Measurements from ENCODE around the gene CRK.
"Not testable (repeated sequence)": the region's sequence is repeated elsewhere in the genome, so short reads cannot be mapped to it uniquely, and the experiment has no call there.

CRK gene

DNA sequence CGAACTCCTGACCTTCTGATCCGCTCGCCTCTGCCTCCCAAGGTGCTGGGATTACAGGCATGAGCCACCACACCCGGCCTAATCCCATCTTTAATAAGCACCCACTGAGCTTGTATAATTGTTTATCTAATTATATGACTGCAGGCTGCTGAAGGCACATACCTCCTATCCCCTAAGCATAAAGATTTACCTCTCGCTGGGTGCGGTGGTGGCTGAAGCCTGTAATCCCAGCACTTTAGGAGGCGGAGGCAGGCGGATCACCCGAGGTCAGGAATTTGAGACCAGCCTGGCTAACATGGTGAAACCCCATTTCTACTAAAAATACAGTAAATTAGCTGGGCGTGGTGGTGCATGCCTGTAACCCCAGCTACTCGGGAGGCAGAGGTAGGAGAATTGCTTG is 35.9 kb downstream of the CRK start:
- DNase-seq, result no peak

DNA sequence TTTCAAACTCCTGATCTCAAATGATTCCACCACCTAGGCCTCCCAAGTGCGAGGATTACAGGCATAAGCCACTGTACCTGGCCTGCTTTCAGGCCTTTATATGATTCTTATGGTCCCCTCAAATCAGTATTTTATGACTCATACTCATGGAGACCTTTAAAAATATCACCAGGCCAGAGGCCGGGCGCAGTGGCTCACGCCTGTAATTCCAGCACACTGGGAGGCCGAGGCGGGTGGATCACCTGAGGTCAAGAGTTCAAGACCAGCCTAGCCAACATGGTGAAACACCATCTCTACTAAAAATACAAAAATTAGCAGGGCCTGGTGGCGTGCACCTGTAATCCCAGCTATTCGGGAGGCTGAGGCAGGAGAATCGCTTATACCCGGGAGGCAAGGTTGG is 37.6 kb downstream of the CRK start:
- not testable (repeated sequence) for DNase-seq

DNA sequence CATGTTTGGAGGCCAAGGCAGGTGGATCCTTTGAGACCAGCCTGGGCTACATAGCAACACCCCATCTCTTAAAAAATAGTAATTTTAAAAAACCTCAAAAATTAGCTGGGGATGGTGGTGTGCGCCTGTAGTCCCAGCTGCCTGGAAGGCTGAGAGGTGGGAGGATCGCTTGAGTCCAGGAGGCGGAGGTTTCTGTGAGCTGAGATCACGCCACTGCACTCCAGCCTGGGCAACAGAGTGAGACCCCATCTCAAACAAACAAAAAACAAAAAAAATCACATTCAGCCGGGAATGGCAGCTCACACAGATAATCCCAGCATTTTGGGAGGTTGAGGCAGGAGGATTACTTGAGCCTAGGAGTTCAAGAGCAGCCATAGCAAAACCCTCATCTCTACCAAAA is 39.6 kb downstream of the CRK start:
- no peak for DNase-seq

DNA sequence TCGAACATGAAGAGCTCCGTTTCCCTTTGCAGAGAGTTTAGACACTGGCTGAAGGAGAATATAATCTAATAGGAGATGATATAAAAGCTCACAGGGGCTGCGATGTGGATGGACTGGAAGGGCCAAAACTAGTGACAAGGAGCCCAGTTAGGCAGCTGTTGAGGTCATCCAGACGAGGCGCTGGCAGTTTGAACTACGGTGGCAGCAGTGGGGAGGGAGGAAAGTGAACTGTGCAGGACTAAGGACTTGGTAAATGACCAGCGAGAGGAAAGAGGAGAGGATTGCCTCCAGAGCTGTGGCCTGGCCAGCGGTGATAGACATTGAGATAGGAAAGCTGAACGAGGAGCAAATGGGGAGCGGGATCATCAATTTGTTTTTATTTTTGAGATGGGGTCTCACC is 41.4 kb downstream of the CRK start:
- no peak for DNase-seq

DNA sequence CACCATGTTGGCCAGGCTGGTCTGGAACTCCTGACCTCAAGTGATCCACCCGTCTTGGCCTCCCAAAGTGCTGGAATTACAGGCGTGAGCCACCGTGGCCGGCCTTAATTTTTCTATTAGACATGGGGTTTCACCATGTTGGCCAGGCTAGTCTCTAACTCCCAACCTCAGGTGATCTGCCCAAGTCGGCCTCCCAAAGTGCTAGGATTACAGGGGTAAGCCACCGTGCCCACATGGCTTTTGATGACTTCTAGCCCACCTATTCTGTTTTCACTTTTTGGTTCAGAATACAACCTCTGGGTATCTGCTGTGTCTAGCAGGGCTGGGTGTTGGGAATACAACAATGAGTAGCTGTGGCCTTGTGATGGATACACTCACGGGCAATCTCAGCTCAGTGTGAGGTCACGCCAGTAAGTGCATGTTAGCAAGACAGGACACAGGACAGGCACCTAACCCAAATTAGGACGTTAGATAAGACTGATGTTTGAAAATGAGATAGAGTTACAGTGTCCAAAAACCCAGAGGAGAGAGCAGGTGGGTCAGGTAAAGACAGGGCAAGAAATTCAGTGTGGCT is 41.9 kb downstream of the CRK start:
- DNase-seq, result no peak

DNA sequence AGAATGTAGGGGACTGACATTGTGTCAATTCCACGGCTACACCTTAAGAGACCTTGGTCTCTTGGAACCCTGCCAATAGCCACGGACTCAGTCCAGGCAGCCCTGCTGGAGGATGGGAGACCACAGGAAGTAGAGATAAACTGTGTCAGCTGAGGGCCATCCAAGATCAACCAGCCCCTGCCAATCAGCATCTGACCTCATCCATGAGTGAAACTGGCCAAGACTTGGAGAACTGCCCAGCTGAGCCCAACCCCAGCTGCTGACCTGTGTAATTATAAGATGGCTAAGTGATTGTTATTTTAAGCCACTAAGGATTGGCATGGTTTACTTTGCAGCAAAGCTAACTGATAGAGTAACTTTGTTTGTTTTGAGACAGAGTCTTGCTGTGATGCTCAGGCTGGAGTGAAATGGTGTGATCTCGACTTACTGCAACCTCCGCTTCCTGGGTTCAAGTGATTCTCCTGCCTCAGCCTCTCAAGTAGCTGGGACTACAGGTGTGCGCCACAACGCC is 42.7 kb downstream of the CRK start:
- DNase-seq, result peak; percentile 6

DNA sequence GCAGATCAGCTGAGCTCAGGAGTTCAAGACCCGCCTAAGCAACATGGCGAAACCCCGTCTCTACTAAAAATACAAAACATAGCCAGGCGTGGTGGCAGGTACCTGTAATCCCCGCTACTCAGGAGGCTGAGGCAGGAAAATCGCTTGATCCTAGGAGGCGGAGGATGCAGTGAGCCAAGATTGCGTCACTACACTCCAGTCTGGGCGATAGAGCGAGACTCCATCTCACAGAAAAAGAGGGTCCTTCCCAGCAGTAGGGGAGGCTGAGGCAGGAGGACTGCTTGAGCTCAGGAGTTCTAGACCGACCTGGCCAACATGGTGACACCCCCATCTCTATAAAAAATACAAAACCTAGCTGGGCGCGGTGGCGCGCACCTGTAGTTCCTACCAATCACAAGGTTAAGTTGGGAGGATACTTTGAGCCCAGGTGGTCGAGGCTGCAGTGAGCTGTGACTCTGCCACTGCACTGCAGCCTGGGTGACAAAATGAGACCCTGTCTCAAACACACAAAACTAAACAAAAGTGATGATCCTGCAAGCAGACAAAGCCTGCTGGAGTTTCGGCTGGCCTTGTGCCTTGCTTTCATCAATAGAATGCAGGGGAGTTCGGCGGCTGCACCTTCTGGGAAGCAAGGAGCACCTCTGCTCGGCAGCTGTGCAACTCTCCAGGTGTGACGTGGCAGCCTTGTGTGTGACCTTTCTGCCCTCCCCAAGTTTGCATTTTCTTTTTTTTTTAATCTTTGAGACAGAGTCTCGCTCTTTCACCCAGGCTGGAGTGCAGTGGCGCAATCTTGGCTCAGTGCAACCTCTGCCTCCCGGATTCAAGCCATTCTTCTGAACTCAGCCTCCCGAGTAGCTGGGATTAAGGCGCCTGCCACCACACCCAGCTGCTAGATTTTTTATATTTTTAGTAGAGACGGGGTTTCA is 43.6 kb downstream of the CRK start:
- no peak for DNase-seq

DNA sequence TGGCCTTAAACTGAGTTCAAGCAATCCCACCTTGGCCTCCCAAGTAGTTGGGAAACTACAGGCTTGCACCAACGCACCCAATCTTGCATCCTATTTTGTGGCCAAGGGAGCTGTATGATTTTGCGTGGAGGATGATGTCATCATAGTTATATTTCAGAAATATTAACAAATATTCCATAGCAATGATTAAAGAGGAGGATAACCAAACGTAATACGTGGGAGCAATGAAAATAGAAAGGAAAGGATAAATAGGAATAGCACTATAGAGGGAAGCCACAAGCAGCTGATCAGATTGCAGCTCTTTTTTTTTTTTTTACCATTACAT is 53.8 kb downstream of the CRK start:
- no peak for DNase-seq

DNA sequence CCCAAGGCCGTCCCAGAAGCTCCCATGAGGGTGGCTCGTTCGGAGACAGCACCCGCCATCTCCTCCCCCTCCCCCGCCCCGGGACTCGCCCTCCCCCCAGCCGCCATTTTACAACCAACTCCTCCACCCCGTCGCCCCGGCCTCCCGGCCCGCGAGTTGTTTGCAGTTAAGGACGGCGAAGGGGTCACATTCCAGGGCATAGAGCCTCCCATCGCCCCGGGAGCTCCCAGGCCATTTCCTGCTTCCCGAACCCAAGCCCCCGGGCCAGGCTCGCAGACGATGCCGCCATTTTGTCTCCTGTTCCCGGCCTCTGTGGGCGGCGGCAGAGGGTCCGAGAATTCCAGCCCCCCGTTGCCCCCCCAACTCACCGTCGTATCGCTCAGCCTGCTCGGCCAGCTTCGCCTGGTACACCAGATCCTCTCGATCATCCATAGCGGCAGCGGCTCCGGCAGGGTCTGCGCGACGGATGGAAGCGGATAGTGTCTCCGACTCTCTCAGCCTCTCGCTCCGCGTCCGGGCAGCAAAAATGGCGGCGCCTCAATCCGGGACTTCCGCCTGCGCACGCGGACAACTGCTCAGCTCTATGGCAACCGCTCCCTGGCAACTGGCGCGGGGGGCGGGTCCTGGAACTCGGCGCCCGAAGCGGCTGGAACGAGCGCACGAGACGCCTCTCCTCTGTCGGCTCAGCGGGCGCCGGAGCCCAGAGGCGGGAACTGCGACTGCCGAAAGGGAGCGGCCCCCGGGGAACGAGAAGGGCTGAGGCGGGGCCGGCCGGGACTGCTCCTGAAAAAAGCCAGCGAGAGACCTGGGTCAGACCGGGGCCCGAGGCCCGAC is 56.1 kb downstream of the CRK start, which contains the start of gene YWHAE:
TSS of gene YWHAE (minus strand) at position 544 of the 834 bp plus-strand sequence. CDS start at position 432, 112 bp downstream.
- peak; percentile 94 for DNase-seq

DNA sequence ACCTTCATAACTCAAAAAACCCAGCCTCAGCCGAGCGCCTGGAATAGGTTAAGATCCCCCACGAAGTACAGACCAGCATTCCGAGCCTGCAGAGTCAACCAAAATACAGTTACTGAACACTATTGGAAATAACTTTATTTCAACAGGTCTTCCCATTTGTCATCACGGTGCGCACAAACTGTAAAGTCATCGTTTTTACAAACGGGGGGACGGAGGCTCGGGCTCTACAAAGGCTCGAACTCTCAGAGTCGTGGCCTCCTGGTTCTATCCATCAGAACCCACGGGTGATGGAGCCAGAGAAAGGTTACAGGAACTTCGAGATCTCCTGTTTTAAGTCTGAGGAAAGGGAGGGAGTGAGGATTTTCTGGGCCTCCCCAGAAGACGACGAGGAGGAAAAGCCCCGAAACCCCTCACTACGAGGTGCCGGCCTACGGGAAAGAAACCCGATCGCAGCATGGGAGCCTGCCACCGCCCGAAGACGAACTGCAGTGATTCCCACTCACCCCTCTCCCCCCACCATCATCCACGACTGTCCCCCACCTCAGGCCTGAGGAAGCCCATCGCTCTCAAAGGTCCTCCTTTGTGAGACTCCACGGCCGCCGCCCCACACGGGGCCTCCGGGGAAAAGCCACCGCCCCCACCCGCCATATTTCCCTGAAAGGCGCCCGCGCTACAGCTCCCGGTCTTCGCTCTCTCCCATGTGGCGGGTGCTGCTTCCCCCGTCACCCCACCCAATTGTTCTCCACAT is 56.9 kb downstream of the CRK start:
- no peak for DNase-seq

DNA sequence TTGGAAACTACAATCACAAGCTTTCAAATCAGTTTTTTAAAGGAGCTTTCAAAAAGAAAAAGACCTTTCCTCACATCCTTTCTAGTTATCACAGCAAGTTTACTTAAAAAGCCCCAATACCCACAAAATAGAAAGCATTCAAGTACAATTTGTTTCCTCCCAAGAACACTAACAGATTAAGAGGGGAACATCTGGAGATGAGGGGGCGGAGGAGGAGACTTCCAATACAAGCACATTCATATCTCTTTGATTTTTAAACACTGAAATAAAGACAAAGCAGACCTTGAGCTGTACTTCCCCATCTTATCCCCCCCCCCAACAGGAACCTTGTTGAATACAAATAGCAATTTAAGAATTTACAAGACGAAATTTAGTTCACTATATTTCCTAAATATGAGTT is 58.0 kb downstream of the CRK start:
- DNase-seq, result no peak

DNA sequence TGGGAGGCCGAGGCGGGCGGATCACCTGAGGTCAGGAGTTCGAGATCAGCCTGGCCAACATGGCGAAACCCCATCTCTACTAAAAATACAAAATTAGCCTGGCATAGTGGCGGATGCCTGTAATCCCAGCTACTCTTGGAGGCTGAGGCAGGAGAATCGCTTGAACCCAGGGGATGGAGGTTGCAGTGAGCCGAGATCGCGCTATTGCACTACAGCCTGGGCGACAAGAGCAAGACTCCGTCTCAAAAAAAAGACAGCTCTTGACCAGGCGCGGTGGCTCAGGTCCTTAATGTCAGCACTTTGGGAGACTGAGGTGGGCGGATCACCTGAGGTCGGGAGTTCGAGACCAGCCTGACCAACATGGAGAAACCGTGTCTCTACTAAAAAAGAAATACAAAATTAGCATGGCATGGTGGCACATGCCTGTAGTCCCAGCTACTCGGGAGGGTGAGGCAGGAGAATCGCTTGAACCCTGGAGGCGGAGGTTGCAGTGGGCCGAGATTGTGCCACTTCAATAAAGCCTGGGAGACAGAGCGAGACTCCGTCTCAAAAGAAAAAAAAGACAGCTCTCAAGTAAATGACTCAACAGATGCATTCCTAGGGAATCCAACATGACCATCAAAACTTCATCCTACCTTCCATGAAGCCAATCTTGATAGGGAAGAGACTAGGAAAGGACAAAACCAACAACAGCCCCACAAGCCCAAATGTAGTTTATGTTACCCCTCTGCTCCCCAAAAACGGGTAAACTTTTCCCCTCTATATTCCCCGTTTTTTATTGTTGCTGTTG is 60.0 kb downstream of the CRK start:
- DNase-seq, result not testable (repeated sequence)

DNA sequence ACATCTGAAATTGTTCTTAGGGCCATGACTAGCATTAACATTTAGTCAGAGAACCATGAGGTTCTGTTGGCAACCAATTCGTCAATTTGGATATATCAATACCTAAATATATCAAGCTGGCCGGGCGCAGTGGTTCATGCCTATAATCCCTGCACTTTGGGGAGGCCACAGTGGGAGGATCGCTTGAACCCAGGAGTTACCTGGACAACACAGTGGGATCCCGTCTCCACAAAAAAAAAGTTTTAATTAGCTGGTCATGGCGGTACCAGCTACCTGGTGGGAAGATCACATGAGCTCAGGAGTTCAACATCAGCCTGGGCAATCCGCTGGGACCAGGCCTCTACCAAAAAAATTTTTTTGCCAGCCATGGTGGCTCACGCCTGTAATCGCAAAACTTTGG is 64.5 kb downstream of the CRK start:
- DNase-seq, result no peak

DNA sequence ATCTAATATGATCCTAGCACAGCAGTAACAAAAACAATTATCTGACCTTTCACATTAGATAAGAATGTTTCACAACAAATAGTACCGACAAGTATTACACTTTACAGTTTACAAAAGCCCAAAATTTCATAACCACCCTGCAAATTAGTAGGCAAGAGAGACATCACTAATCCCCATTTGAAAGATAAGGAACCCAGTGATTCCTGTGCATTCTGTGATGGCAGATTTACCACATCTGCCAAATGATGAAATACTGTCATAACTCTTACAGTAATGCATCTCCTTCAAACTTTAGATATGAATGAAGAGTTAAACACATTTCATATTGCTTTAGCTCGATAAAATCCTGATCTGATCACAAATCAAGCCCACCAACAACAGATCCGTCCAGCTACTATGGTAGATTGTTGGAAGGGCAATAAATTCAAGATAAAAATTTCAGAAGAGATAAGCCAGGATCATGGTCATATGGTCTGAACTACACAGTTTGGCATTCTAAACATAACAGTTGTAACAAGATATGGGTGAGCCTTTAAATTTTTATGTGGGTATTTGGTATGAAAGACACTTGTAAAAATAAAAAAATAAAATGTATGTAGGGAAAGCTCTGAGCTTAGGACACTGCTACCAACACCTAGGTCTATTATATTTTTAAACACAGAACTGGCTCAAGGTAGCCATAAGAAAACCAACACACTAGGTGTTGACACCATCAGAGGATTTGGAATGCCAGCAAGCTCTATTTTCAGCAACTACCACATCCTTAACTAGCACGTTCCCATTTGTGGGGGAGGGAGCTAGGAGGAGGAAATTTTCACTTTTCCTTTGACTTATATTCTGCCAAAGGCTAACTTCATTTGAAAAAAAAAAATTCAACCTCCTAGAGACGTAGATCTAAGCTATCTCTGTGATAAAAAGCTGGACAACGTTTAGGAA is 65.3 kb downstream of the CRK start:
- DNase-seq, result no peak

DNA sequence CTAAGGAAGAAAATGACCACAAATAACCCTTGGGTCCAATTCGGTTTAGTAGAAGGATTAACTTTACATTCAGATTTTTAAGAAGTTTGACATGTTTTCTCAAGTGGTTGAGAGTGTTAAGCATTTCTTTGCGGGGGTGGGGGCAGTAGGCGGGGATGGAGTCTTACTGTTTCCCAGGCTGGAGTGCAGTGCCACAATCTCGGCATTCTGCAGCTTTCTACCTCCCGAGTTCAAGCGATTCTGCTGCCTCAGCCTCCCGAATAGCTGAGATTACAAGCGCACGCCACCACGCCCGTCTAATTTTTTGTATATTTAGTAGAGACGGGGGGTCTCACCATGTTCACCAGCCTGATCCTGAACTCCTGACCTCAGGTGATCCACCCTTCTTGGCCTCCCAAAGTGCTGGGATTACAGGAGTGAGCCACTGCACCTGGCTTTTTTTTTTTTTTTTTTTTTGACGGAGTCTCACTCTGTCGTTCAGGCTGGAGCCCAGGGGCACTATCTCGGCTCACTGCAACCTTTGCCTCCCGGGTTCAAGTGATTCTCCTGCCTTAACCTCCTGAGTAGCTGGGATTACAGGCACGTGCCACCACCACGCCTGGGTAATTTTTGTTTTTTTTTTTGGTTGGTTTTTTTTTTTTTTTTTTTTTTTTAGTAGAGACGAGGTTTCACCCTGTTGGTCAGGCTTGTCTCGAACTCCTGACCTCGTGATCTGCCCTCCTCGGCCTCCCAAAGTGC is 68.4 kb downstream of the CRK start:
- not testable (repeated sequence) for DNase-seq

DNA sequence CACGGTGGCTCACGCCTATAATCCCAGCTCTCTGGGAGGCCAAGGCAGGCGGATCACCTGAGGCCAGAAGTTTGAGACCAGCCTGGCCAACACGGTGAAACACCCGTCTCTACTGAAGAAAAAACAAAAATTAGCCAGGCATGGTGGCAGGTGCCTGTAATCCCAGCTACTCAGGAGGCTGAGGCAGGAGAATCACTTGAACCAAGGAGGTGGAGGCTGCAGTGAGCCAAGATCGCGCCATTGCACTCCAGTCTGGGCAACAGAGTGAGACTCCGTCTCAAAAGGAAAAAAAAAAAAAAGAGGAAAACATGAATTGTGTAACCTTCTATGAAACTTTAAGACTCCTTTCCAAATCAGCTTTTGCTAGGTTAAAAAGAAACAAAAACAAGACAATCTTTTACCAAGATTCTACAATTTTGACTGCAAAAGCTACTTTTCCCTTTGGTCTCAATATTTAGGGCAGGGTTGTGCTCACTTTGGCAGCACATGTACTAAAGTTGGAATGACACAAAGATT is 69.3 kb downstream of the CRK start:
- DNase-seq, result not testable (repeated sequence)

DNA sequence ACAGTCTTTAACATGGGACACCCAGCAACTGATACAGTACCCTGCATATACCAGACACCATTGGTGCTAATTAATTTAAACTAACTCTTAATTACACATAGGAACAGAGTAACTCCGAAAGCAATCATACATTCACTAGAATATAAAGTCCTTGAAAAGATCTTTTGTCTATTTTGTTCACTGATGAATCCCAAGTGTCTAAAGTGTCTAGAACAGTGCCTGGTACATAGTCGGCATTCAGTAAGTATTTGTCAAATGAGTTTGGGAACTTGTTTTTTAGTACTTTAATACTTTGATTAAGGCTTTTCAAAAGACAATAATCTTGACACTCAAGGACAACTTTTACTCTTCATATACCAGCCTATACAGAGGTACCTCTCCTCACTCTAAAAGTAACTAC is 69.8 kb downstream of the CRK start:
- no peak for DNase-seq

DNA sequence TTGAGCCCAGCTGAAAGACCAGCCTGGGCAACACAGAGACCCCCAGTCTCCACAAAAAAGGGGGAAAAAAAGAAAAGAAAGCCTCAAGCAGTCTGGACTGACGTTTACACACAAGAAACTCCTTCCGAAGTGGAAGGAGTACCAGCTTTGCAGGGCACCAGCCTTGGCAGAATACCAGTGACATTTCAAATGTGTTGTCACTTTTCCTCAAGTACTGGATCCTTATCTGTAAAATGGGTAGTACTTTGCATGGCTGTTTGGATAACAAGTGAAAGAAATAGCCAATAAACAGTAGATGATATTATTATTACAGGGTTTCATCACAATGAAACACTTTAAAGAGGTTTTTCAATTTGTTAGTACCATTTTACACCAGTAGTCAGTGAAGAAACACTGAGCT is 70.2 kb downstream of the CRK start:
- DNase-seq, result no peak

DNA sequence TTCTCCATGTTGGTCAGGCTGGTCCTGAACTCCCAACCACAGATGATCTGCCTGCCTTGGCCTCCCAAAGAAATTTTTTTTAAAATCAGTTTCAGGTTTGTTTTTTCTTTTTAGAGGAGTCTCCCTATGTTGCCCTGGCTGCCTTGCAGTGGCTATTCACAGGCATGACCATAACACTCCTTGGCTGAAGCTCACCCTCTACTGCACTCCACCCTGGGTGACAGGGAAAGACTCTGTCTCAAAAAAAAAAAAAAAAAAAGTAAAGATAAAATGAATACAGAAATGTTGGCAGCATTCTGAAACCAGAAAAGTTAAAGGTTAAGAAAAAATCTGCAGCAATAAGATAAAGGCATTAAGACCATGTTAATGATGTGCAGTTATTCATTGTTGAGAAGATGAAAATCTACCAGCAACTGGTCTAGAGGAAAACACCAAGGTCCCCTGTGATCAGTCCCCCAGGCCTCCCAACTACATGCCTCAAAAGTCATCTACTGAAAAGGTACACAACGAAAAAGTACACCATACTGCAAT is 71.1 kb downstream of the CRK start:
- DNase-seq, result no peak
